Endothelial cell of umbilical vein (primary cell): ENCODE data around the gene ATP8B3. TPM values are rescaled to one million over a fixed set of nuclear protein-coding genes. Genes with fewer than 3 reads are reported as not detected.

Source experiments
- BruUV-seq: library from RNA; stranded (reverse); fragments of 400-500 nt; replicated peaks from 2 replicates; lab custom pipeline; 2021; lab: Mats Ljungman, UMichigan
- CTCF ChIA-PET: fragments of 300-600, 350-600 bp; sonication (Branson Sonifier 250); formaldehyde crosslinking; loops from one replicate; lab custom pipeline; 2021; ENCODE audit warnings: antibody characterized with exemption, inconsistent platforms; lab: Charles Lee
- POLR2A ChIA-PET: fragments of 300-600, 350-600 bp; sonication (Branson Sonifier 250); formaldehyde crosslinking; loops from one replicate; lab custom pipeline; 2021; ENCODE audit warnings: antibody characterized with exemption, inconsistent platforms; lab: Charles Lee
- DNase-seq: peaks from one replicate; pipeline ENCODE4 v3.0.0-alpha.2; 2011; ENCODE audit warnings: low read depth, low spot score
- FAIRE-seq: peaks from 2 replicates; lab custom pipeline; 2011; peaks lifted over from hg19 to GRCh38; lab: Jason Lieb, UNC
- H2AFZ ChIP-seq: 2 replicates; pipeline ENCODE4 v1.6.0; 2012; ENCODE audit warnings: low read depth, low read length, control low read depth, inconsistent platforms
- H3K27ac ChIP-seq: 2 replicates; pipeline ENCODE4 v1.5.1; 2011; ENCODE audit warnings: low read depth, mild to moderate bottlenecking, control low read depth, low read length, moderate library complexity; ENCODE audit not compliant: insufficient read depth
- H3K27me3 ChIP-seq, 2 experiments: 2 replicates each; pipeline versions ENCODE4 v1.6.0 to v1.6.1; 2011; ENCODE audit warnings: low read length in 2 of 2, mixed read lengths in 1 of 2; ENCODE audit not compliant: control insufficient read depth in 2 of 2, insufficient read depth in 2 of 2
- H3K36me3 ChIP-seq, 2 experiments: 2 replicates in 1 of 2; 3 replicates in 1 of 2; pipeline ENCODE4 v1.5.1; 2011; ENCODE audit warnings: low read length in 2 of 2, mild to moderate bottlenecking in 1 of 2, moderate library complexity in 1 of 2; ENCODE audit not compliant: control insufficient read depth in 2 of 2, insufficient read depth in 2 of 2; ENCODE audit errors: extremely low read depth in 1 of 2
- H3K4me1 ChIP-seq: 3 replicates; pipeline ENCODE4 v1.5.1; 2011; ENCODE audit warnings: mild to moderate bottlenecking, low read length; ENCODE audit not compliant: control insufficient read depth, insufficient read depth; ENCODE audit errors: extremely low read depth
- H3K4me2 ChIP-seq: 2 replicates; pipeline ENCODE4 v1.6.1; 2011; ENCODE audit warnings: low read length, control low read depth, mixed read lengths; ENCODE audit not compliant: insufficient read depth
- H3K4me3 ChIP-seq, 3 experiments: fragments of 200-600 bp in 1 of 3; sonication (generic), shearing (Covaris generic) in 1 of 3; replicated peaks in 1 of 3; 2 replicates each; pipeline ENCODE4 v1.5.1; 2011 to 2016; ENCODE audit warnings: control low read depth in 3 of 3, low read length in 3 of 3, mild to moderate bottlenecking in 2 of 3, inconsistent platforms in 1 of 3, low read depth in 1 of 3, moderate library complexity in 1 of 3; ENCODE audit not compliant: insufficient read depth in 1 of 3
- H3K79me2 ChIP-seq: 2 replicates; pipeline ENCODE4 v1.6.0; 2012; ENCODE audit warnings: low read length, inconsistent platforms; ENCODE audit not compliant: control insufficient read depth, insufficient read depth
- H3K9ac ChIP-seq: replicated peaks from 2 replicates; pipeline ENCODE3; 2011; ENCODE audit warnings: low read length, control low read depth; ENCODE audit not compliant: insufficient read depth; ENCODE audit errors: extremely low read depth
- H3K9me1 ChIP-seq: replicated peaks from 3 replicates; pipeline ENCODE4 v1.6.0; 2011; ENCODE audit warnings: mild to moderate bottlenecking, low read length; ENCODE audit not compliant: control insufficient read depth, insufficient read depth; ENCODE audit errors: extremely low read depth
- H3K9me3 ChIP-seq: replicated peaks from 2 replicates; pipeline ENCODE4 v1.5.1; 2012; ENCODE audit warnings: low read length, inconsistent platforms; ENCODE audit not compliant: control insufficient read depth, insufficient read depth
- H4K20me1 ChIP-seq: replicated peaks from 2 replicates; pipeline ENCODE3; 2011; ENCODE audit warnings: mild to moderate bottlenecking, low read length; ENCODE audit not compliant: control insufficient read depth, insufficient read depth; ENCODE audit errors: extremely low read depth
- MYC ChIP-seq: IDR thresholded peaks from one replicate; pipeline ENCODE4 v1.6.1; 2011; ENCODE audit warnings: mild to moderate bottlenecking, low read depth, low read length
- dilution Hi-C: fragments of 300-500 bp; cut with MboI; formaldehyde crosslinking; loops from one replicate; pipeline ENCODE4 v1.15.0; 2019; ENCODE audit warnings: low sequenced_read_pairs; ENCODE audit not compliant: extremely low pct_ligation_motif_present
- intact Hi-C: fragments of 100-400 bp; cut with micrococcal nuclease; formaldehyde crosslinking; loops from one replicate; pipeline ENCODE4 v1.10.0; 2022
- polyA plus RNA-seq, 4 experiments: library from polyadenylated mRNA; depleted of rRNA in 3 of 4; stranded (reverse) in 3 of 4; unstranded in 1 of 4; fragments of >200 nt; gene quantifications; 2 replicates each; pipeline versions ENCODE4 v1.2.1 to v1.2.3, GENCODE V29; 2011 to 2012; ENCODE audit warnings: missing spikeins in 1 of 4
- total RNA-seq: library from RNA; stranded (reverse); gene quantifications from 2 replicates; pipeline ENCODE4 v1.2.3, GENCODE V29; 2021
- TF ChIP-seq, protein P1 (sequence below): IDR thresholded peaks from 2 replicates; pipeline ENCODE4 v1.6.1; 2011; ENCODE audit not compliant: insufficient read depth, insufficient read length
- TF ChIP-seq, protein P2 (sequence below), 2 donors: IDR thresholded peaks; 1 replicate in 1 of 2; 2 replicates in 1 of 2; pipeline ENCODE4 v1.5.1; 2011; ENCODE audit warnings: low read length in 2 of 2, mild to moderate bottlenecking in 2 of 2, moderate library complexity in 2 of 2, control low read depth in 1 of 2, inconsistent platforms in 1 of 2, low read depth in 1 of 2; ENCODE audit not compliant: insufficient read depth in 1 of 2; ENCODE audit errors: extremely low read depth in 1 of 2

ATP8B3 gene
- total and polyA plus RNA-seq, 2 donors (not counting 3 experiments of a cell fraction or from before 2014, with no cell fraction given), result 1.1 to 7.3 TPM

DNA sequence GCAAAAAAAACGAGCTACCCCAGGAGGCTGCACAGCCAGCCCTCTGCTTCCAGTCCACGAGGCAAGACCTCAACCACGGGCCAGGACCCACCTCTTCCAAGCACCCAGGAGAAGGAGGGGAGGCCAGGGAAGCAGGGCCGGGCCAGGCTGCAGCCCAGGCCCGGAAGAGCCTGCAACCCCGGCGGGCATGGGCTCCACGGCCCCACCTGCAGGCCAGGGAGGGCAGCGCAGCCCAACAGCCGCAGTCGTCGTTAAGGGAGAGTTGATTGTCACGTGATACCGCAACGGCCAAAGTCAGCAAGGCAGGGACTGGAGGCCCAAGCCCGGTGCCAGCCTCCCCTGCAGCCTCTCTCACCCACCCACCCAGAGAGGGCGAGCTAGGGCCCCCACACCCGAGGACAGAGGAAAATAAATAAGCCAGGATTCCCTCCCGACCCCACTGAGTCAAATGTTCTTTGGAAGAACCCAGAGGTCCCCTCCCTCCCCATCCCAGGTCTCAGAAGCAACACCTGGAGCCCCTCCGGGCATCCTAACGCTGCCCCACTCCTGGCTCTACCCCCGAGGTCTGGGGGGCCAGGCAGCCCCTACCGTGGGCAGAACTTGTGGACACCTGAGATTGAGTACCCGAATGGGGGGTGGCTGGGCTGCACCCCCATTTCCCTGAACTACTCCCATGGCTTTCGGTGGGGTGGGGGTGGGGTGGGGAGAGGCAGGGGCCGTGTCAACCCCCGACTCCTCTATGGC, 41.4 kb upstream of the ATP8B3 start:
- FAIRE-seq, result peak; percentile 85
- H3K4me3 ChIP-seq, result no peak overlapping the region
- no TSS peak for BruUV-seq

More for the DNA sequence above, 41.4 kb upstream of the ATP8B3 start:
- ChIA-PET CTCF (interaction anchor here (0.9 to 1.8 kb wide), 5 partner anchors 12 to 27 kb away, joined by 3 to 8 read pairs (median 3); no protein-coding TSS in a partner anchor), POLR2A (no interaction called here)
- Histone ChIP-seq H3K9me3 (no peaks in the 10 kb centered on the region), H3K36me3 (no peaks in the 10 kb centered on the region), H3K4me2 (no peak overlapping the region), H4K20me1 (no peaks in the 10 kb centered on the region), H3K27me3 (no peaks in the 10 kb centered on the region), H3K79me2 (peaks cover 49% of the 10 kb centered on the region), H2AFZ (no peak overlapping the region), H3K9me1 (no peaks in the 10 kb centered on the region), H3K27ac (no peak overlapping the region), H3K9ac (no peak overlapping the region), H3K4me1 (peaks cover 32% of the 10 kb centered on the region)
- DNase-seq, result peak; percentile 79
- TF ChIP-seq, protein P1, sequence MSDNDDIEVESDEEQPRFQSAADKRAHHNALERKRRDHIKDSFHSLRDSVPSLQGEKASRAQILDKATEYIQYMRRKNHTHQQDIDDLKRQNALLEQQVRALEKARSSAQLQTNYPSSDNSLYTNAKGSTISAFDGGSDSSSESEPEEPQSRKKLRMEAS, result peak; percentile 34
- TF ChIP-seq MYC, result no peak
- TF ChIP-seq, protein P2, sequence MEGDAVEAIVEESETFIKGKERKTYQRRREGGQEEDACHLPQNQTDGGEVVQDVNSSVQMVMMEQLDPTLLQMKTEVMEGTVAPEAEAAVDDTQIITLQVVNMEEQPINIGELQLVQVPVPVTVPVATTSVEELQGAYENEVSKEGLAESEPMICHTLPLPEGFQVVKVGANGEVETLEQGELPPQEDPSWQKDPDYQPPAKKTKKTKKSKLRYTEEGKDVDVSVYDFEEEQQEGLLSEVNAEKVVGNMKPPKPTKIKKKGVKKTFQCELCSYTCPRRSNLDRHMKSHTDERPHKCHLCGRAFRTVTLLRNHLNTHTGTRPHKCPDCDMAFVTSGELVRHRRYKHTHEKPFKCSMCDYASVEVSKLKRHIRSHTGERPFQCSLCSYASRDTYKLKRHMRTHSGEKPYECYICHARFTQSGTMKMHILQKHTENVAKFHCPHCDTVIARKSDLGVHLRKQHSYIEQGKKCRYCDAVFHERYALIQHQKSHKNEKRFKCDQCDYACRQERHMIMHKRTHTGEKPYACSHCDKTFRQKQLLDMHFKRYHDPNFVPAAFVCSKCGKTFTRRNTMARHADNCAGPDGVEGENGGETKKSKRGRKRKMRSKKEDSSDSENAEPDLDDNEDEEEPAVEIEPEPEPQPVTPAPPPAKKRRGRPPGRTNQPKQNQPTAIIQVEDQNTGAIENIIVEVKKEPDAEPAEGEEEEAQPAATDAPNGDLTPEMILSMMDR (IDR thresholded peaks at IDR 0.05; ENCODE audit: extremely low read depth in 1 of 2, insufficient read depth in 1 of 2, low read depth in 1 of 2, low read length in 2 of 2), result peak; percentile 92 to 96
- dilution Hi-C loops, result no loop called here
- intact Hi-C loops, result no loop called here
